ENCODE data around the gene PAQR4.

The PAQR4 gene

DNA sequence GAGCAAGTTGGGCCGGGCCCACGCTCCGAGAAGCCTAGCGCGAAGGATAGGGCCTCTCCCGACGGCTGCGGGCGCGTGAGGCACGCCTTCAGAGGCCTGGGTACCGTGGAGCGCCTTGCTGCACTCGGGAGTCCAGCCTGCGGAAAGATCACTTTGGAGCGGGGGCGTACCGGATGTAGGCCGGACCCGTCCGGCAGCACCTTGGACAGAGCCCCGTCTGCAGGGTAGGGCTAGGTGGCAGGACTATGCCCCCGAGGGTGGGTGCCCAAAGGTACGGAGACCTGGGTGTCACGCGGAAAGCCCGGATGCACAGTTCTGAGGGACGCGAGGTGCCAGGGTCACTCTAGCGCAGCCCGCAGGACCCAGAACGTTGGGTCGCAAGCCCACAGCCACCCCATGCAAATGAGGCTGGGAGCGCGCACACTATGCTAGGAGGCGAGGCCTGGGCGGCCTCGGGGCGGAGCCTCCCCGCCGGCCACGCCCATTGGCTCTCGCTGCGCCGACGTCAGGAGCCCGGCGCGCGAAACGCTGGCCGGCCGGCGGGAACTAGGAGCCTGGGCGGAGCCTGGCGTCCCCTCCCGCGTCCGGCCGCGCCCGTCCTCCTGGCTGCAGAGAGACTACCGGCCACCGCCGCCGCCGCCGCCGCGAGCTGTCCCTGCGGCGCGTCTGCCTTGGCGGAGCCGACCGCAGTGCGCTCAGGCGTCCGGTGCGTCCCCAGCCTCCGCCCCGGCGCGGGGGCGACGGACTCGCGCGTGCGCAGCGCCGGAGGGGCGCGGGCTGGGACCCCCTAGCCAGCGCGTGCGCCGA lies at the start of gene PAQR4:
Gene PAQR4, plus strand, starts transcription at position 611 of the 807 bp plus-strand sequence. CDS start 327 bp downstream, outside the sequence.
- in situ Hi-C loops (cut with HindIII; ENCODE audit: low sequenced_read_pairs): no loop called here
- DNase-seq (ENCODE audit: low read depth, low spot score): peak; percentile 85
- TF ChIP-seq, protein P1, sequence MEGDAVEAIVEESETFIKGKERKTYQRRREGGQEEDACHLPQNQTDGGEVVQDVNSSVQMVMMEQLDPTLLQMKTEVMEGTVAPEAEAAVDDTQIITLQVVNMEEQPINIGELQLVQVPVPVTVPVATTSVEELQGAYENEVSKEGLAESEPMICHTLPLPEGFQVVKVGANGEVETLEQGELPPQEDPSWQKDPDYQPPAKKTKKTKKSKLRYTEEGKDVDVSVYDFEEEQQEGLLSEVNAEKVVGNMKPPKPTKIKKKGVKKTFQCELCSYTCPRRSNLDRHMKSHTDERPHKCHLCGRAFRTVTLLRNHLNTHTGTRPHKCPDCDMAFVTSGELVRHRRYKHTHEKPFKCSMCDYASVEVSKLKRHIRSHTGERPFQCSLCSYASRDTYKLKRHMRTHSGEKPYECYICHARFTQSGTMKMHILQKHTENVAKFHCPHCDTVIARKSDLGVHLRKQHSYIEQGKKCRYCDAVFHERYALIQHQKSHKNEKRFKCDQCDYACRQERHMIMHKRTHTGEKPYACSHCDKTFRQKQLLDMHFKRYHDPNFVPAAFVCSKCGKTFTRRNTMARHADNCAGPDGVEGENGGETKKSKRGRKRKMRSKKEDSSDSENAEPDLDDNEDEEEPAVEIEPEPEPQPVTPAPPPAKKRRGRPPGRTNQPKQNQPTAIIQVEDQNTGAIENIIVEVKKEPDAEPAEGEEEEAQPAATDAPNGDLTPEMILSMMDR (IDR thresholded peaks at IDR 0.05; ENCODE audit: low read depth, low read length): no peak
- H3K4me3 ChIP-seq (ENCODE audit: low read depth, low read length): peak within 1 kb of the TSS; percentile 47

DNA sequence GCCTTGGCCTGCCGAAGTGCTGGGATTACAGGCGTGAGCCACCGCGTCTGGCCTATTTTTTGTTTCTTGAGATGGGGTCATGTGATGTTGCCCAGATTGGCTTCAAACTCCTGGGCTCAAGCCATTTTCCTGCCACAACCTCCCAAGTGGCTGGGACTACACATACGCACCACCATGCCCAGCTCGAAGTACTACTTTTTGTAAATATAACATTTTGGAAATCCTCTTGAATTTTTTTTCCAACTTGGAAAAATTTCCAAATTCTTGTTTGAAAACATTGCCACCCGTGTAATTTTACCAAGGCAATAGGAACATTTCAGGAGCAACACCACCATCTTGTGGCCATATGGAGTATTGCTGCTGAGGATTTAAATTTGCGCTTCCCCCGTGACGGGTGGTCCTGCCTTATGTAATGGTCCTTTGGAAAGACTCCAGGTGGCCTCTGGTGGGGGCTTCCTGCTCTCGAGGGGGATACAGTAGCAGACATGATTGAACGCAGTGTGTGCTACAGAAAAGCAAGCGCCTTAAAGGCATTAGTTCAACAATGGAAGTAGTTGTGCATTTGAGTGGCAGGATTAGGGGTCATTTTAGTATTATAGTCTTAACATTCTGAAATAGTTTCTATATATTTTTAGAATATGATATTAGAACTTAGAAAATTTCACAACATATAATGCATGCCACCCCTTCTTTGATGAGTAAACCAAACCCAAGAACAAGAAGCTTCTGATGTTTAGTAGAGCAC lies 49.5 kb upstream of the PAQR4 start:
- in situ Hi-C loops (cut with HindIII; ENCODE audit: low sequenced_read_pairs): no loop called here
- DNase-seq (ENCODE audit: low read depth, low spot score): peak; percentile 72
- no peak overlapping the region for H3K4me3 ChIP-seq (ENCODE audit: low read depth, low read length)
- TF ChIP-seq, protein P1 (IDR thresholded peaks at IDR 0.05; ENCODE audit: low read depth, low read length): peak; percentile 82

DNA sequence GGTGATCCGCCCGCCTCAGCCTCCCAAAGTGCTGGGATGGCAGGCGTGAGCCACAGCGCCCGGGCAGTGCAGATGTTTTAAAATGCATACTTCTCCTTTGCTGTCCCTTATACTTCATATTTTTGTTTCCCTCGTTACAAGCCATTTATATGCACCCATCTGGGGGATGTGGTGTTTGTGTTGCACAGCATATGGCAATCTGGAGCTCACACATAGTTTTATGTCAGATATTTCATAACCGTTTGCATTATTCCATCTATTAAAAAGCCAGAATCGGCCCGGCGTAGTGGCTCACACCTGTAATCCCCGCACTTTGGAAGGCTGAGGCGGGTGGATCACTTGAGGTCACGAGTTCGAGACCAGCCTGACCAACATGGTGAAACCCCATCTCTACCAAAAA lies 45.7 kb upstream of the PAQR4 start:
- no peak overlapping the region for H3K4me3 ChIP-seq (ENCODE audit: low read depth, low read length)
- in situ Hi-C loops (cut with HindIII; ENCODE audit: low sequenced_read_pairs): no loop called here
- TF ChIP-seq, protein P1 (IDR thresholded peaks at IDR 0.05; ENCODE audit: low read depth, low read length): no peak
- DNase-seq (ENCODE audit: low read depth, low spot score): no peak

DNA sequence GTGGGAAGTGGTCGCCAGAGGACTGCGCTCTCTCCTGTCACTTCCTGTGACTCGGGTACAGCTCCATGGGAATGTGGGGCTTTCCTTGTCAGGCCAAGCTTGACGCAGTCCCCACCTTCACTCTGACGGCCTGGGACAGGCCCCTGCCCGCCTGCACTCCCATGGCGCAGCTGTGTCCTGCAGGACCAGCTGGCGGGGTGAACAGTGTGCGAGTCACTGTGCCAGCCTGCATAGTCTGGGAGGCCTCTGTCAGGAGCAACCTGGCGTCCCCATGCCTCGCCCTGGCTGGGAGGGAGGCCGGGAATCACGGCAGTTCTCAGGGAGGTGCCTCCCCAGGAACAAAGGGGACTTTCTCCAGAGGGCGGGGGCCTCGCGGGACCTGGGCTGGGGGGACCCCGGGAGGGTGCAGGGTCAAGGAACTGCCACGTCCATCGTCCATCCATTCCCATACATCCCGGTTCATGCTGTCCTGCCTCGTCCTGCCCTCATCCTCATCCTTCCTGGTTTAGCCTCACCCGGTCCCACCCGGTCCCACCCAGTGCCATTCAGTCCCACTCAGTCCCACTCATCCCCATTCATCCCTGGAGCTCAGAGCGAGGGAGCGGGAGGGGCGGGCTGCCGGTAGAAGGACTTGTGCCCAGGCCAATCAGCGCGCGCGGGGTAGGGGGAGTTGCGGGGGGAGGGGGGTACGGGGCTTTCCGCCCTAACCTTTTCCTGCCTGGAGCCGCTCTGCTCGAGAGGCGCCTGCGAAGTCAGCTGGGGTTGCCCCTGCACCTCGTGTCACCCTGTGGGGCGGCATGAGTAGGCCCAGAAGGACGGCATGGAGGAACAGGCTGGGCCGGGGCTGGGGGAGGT lies 44.0 kb upstream of the PAQR4 start:
- TF ChIP-seq, protein P1 (IDR thresholded peaks at IDR 0.05; ENCODE audit: low read depth, low read length): no peak
- no peak for DNase-seq (ENCODE audit: low read depth, low spot score)
- in situ Hi-C loops (cut with HindIII; ENCODE audit: low sequenced_read_pairs): no loop called here
- H3K4me3 ChIP-seq (ENCODE audit: low read depth, low read length): no peak overlapping the region

DNA sequence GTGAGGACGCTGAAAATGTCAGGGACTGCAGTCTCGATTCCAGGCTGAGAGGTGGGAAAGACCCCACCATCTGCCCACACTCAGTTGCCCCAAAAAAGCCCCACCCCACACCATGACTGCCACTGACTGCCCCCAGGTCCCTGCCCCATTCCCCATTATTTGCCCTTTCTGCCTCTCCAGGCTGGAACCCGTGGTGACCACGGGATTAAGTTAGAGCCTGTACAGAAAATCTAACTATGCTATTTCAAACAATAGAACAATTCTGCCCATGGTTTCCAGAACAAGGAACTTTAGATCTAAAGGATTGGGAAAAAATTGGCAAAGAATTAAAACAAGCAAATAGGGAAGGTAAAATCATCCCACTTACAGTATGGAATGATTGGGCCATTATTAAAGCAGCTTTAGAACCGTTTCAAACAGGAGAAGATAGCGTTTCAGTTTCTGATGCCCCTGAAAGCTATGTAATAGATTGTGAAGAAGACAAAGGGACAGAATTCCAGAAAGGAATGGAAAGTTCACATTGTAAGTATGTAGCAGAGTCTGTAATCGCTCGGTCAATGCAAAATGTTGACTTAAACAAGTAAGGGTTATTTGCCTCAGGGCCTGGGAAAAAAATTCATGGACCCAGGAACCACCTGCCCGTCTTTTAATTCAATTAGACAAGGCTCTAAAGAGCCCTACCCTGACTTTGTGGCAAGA lies 43.0 kb upstream of the PAQR4 start:
- TF ChIP-seq, protein P1 (IDR thresholded peaks at IDR 0.05; ENCODE audit: low read depth, low read length): no peak
- H3K4me3 ChIP-seq (ENCODE audit: low read depth, low read length): no peak overlapping the region
- in situ Hi-C loops (cut with HindIII; ENCODE audit: low sequenced_read_pairs): no loop called here

DNA sequence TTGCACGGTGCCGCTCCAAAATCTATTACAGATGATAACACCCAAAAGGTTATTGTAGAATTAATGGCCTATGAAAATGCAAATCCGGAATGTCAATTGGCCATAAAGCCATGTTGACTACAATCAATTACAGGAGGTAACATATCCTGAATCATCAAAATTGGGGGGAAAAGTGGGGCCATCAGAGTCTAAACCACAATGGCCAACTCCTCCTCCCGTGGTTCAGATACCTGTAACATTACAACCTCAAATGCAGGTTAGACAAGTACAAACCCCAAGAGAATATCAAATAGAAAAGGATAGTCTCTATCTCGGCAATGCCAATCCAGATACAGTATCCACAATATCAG lies 42.5 kb upstream of the PAQR4 start:
- in situ Hi-C loops (cut with HindIII; ENCODE audit: low sequenced_read_pairs): no loop called here
- no peak for DNase-seq (ENCODE audit: low read depth, low spot score)
- no peak overlapping the region for H3K4me3 ChIP-seq (ENCODE audit: low read depth, low read length)
- TF ChIP-seq, protein P1 (IDR thresholded peaks at IDR 0.05; ENCODE audit: low read depth, low read length): no peak

More for the DNA sequence above, 43.0 kb upstream of the PAQR4 start:
- DNase-seq (ENCODE audit: low read depth, low spot score): no peak
